WTC11 (cell line): ENCODE measurements around the gene PCSK2. TPM values are rescaled to one million over a fixed set of nuclear protein-coding genes. Genes with fewer than 3 reads are reported as not detected.

ENCODE experiments used
- ATAC-seq: fragments of 200-7000 bp; cut with Tn5 transposase; 2 replicates; pipeline ENCODE4 v1.10.0; 2021; ENCODE audit warnings: mild to moderate bottlenecking, moderate library complexity
- CTCF ChIA-PET: fragments of 300-600 bp; sonication (Branson Sonifier 250); formaldehyde crosslinking; loops from one replicate; lab custom pipeline; 2021; ENCODE audit warnings: antibody characterized with exemption; lab: Charles Lee
- POLR2A ChIA-PET: fragments of 350-600 bp; sonication (Branson Sonifier 250); formaldehyde crosslinking; loops from one replicate; lab custom pipeline; 2021; ENCODE audit warnings: antibody characterized with exemption; lab: Charles Lee
- DNase-seq: peaks from one replicate; pipeline ENCODE4 v3.0.0; 2021; ENCODE audit warnings: low spot score
- H3K27ac Mint-ChIP-seq: 2 replicates; pipeline ENCODE4 v1.8.0; 2021; ENCODE audit warnings: mixed read lengths
- H3K27me3 Mint-ChIP-seq: 2 replicates; pipeline ENCODE4 v1.8.0; 2021; ENCODE audit warnings: low read depth, mild to moderate bottlenecking, moderate library complexity, mixed read lengths
- H3K36me3 Mint-ChIP-seq: 2 replicates; pipeline ENCODE4 v1.8.0; 2021; ENCODE audit warnings: mixed read lengths
- H3K4me1 Mint-ChIP-seq: 2 replicates; pipeline ENCODE4 v1.8.0; 2022; ENCODE audit warnings: mixed read lengths
- H3K4me3 Mint-ChIP-seq: 2 replicates; pipeline ENCODE4 v1.8.0; 2021; ENCODE audit warnings: mild to moderate bottlenecking, moderate library complexity, mixed read lengths
- H3K9me3 Mint-ChIP-seq: 2 replicates; pipeline ENCODE4 v1.8.0; 2021; ENCODE audit warnings: mixed read lengths
- CBFB ChIP-seq: sonication (generic); formaldehyde crosslinking; IDR thresholded peaks from 2 replicates; pipeline ENCODE4 v1.8.1; 2022; ENCODE audit warnings: mild to moderate bottlenecking, low read depth, missing genetic modification reagents
- CREM ChIP-seq: sonication (generic); formaldehyde crosslinking; IDR thresholded peaks from 2 replicates; pipeline ENCODE4 v1.8.1; 2022; ENCODE audit warnings: mild to moderate bottlenecking, missing genetic modification reagents, moderate library complexity
- FOXJ3 ChIP-seq: sonication (generic); formaldehyde crosslinking; IDR thresholded peaks from 2 replicates; pipeline ENCODE4 v1.9.0; 2021; ENCODE audit warnings: missing genetic modification reagents, mild to moderate bottlenecking, borderline replicate concordance
- FOXP1 ChIP-seq: sonication (generic); formaldehyde crosslinking; IDR thresholded peaks from 2 replicates; pipeline ENCODE4 v1.8.0; 2022; ENCODE audit warnings: missing genetic modification reagents, mild to moderate bottlenecking, moderate library complexity, borderline replicate concordance
- GABPB1 ChIP-seq: sonication (generic); formaldehyde crosslinking; IDR thresholded peaks from 2 replicates; pipeline ENCODE4 v1.8.1; 2023; ENCODE audit warnings: mild to moderate bottlenecking, missing genetic modification reagents
- GRHL2 ChIP-seq: fragments of 250-450 bp; sonication (Bioruptor Pico); IDR thresholded peaks from 2 replicates; pipeline ENCODE4 v1.8.0; 2022; ENCODE audit warnings: mild to moderate bottlenecking, moderate library complexity; ENCODE audit not compliant: insufficient replicate concordance, severe bottlenecking
- KAT7 ChIP-seq: sonication (generic); formaldehyde crosslinking; IDR thresholded peaks from 2 replicates; pipeline ENCODE4 v1.8.1; 2023; ENCODE audit warnings: missing genetic modification reagents, mild to moderate bottlenecking, borderline replicate concordance
- MYBL2 ChIP-seq: sonication (generic); formaldehyde crosslinking; IDR thresholded peaks from 2 replicates; pipeline ENCODE4 v1.8.1; 2023; ENCODE audit warnings: mild to moderate bottlenecking, moderate library complexity, missing genetic modification reagents
- NR1H2 ChIP-seq: sonication (generic); formaldehyde crosslinking; IDR thresholded peaks from 2 replicates; pipeline ENCODE4 v1.9.0; 2021; ENCODE audit warnings: mild to moderate bottlenecking, moderate library complexity, missing genetic modification reagents
- NR2C2 ChIP-seq: sonication (generic); formaldehyde crosslinking; IDR thresholded peaks from 2 replicates; pipeline ENCODE4 v1.8.0; 2022; ENCODE audit warnings: mild to moderate bottlenecking, missing genetic modification reagents
- TCF7 ChIP-seq: sonication (generic); formaldehyde crosslinking; IDR thresholded peaks from 2 replicates; pipeline ENCODE4 v1.8.0; 2022; ENCODE audit warnings: mild to moderate bottlenecking, low read depth, missing genetic modification reagents, moderate library complexity
- TEAD1 ChIP-seq: sonication (generic); formaldehyde crosslinking; IDR thresholded peaks from 2 replicates; pipeline ENCODE4 v1.8.0; 2022; ENCODE audit warnings: mild to moderate bottlenecking, missing genetic modification reagents
- ZNF232 ChIP-seq: sonication (generic); formaldehyde crosslinking; IDR thresholded peaks from 2 replicates; pipeline ENCODE4 v1.8.0; 2022; ENCODE audit warnings: mild to moderate bottlenecking, missing genetic modification reagents
- ZNF317 ChIP-seq: sonication (generic); formaldehyde crosslinking; IDR thresholded peaks from 2 replicates; pipeline ENCODE4 v1.8.1; 2023; ENCODE audit warnings: low read depth, mild to moderate bottlenecking, moderate library complexity, missing genetic modification reagents, borderline replicate concordance
- ZNF671 ChIP-seq: fragments of 250-450 bp; sonication (Bioruptor Pico); IDR thresholded peaks from 2 replicates; pipeline ENCODE4 v1.8.0; 2021; ENCODE audit warnings: mild to moderate bottlenecking
- total RNA-seq: library from RNA; stranded (reverse); gene quantifications from 3 replicates; pipeline ENCODE4 v1.2.3, GENCODE V29; 2021
- TF ChIP-seq, protein P1 (sequence below): sonication (generic); formaldehyde crosslinking; IDR thresholded peaks from 2 replicates; pipeline ENCODE4 v1.8.1; 2023; ENCODE audit warnings: mild to moderate bottlenecking, missing genetic modification reagents, moderate library complexity
- TF ChIP-seq, protein P2 (sequence below): sonication (generic); formaldehyde crosslinking; IDR thresholded peaks from 2 replicates; pipeline ENCODE4 v1.8.0; 2022; ENCODE audit warnings: mild to moderate bottlenecking, missing genetic modification reagents
- TF ChIP-seq, protein P3 (sequence below): sonication (generic); formaldehyde crosslinking; IDR thresholded peaks from 2 replicates; pipeline ENCODE4 v1.8.1; 2023; ENCODE audit warnings: mild to moderate bottlenecking, missing genetic modification reagents, moderate library complexity
- TF ChIP-seq, protein P4 (sequence below): sonication (generic); formaldehyde crosslinking; IDR thresholded peaks from 2 replicates; pipeline ENCODE4 v1.8.0; 2022; ENCODE audit warnings: mild to moderate bottlenecking, missing genetic modification reagents
- TF ChIP-seq, protein P5 (sequence below): sonication (generic); formaldehyde crosslinking; IDR thresholded peaks from 2 replicates; pipeline ENCODE4 v1.8.0; 2022; ENCODE audit warnings: mild to moderate bottlenecking, missing genetic modification reagents
- TF ChIP-seq, protein P6 (sequence below): fragments of 200-600 bp; IDR thresholded peaks from 2 replicates; pipeline ENCODE4 v1.8.0; 2022; ENCODE audit warnings: antibody characterized with exemption
- TF ChIP-seq, protein P7 (sequence below): sonication (generic); formaldehyde crosslinking; IDR thresholded peaks from 2 replicates; pipeline ENCODE4 v1.8.0; 2022; ENCODE audit warnings: mild to moderate bottlenecking, missing genetic modification reagents
- TF ChIP-seq, protein P8 (sequence below): sonication (generic); formaldehyde crosslinking; conservative IDR thresholded peaks from 2 replicates; pipeline ENCODE4 v1.8.1; 2022; ENCODE audit warnings: mild to moderate bottlenecking, missing genetic modification reagents
- TF ChIP-seq, protein P9 (sequence below): sonication (generic); formaldehyde crosslinking; IDR thresholded peaks from 2 replicates; pipeline ENCODE4 v1.8.1; 2022; ENCODE audit warnings: low read depth, mild to moderate bottlenecking, moderate library complexity, missing genetic modification reagents, borderline replicate concordance
- TF ChIP-seq, protein P10 (sequence below): sonication (generic); formaldehyde crosslinking; IDR thresholded peaks from 2 replicates; pipeline ENCODE4 v1.8.1; 2022; ENCODE audit warnings: mild to moderate bottlenecking, missing genetic modification reagents, moderate library complexity, borderline replicate concordance

The PCSK2 gene
- total RNA-seq, 1 experiment from 2014 or later, result 0.74 TPM

DNA sequence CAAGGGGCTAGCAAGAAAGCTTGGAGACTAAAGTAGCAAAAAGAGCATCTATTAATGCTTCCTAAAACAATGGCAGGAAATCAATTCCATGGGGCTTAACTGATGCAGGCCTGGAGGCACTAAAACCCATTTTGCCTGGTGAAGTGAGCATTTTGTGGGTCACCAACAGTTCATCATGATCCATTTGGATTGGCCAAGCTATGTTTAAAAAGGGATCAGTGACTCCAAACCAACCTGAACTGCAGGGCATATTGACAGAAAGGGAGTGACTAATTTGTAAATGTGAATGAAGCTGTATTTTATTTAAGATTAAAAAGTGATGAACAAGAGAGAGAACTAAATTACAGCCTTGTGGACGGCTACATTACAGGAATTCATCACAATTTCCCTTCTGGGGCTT, 132.0 kb downstream of the PCSK2 start:
- POLR2A ChIA-PET, result no interaction called here
- no peaks in the 10 kb centered on the region for H3K27me3 Mint-ChIP-seq
- TF ChIP-seq, protein P1, sequence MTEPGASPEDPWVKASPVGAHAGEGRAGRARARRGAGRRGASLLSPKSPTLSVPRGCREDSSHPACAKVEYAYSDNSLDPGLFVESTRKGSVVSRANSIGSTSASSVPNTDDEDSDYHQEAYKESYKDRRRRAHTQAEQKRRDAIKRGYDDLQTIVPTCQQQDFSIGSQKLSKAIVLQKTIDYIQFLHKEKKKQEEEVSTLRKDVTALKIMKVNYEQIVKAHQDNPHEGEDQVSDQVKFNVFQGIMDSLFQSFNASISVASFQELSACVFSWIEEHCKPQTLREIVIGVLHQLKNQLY (CRISPR knock-in tag), result no peak
- TF ChIP-seq, protein P2, sequence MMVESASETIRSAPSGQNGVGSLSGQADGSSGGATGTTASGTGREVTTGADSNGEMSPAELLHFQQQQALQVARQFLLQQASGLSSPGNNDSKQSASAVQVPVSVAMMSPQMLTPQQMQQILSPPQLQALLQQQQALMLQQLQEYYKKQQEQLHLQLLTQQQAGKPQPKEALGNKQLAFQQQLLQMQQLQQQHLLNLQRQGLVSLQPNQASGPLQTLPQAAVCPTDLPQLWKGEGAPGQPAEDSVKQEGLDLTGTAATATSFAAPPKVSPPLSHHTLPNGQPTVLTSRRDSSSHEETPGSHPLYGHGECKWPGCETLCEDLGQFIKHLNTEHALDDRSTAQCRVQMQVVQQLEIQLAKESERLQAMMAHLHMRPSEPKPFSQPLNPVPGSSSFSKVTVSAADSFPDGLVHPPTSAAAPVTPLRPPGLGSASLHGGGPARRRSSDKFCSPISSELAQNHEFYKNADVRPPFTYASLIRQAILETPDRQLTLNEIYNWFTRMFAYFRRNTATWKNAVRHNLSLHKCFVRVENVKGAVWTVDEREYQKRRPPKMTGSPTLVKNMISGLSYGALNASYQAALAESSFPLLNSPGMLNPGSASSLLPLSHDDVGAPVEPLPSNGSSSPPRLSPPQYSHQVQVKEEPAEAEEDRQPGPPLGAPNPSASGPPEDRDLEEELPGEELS (CRISPR knock-in tag), result no peak
- TF ChIP-seq TEAD1 (CRISPR knock-in tag), result no peak
- TF ChIP-seq, protein P3, sequence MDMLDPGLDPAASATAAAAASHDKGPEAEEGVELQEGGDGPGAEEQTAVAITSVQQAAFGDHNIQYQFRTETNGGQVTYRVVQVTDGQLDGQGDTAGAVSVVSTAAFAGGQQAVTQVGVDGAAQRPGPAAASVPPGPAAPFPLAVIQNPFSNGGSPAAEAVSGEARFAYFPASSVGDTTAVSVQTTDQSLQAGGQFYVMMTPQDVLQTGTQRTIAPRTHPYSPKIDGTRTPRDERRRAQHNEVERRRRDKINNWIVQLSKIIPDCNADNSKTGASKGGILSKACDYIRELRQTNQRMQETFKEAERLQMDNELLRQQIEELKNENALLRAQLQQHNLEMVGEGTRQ (CRISPR knock-in tag), result no peak
- TF ChIP-seq ZNF232 (CRISPR knock-in tag), result no peak
- TF ChIP-seq, protein P4, sequence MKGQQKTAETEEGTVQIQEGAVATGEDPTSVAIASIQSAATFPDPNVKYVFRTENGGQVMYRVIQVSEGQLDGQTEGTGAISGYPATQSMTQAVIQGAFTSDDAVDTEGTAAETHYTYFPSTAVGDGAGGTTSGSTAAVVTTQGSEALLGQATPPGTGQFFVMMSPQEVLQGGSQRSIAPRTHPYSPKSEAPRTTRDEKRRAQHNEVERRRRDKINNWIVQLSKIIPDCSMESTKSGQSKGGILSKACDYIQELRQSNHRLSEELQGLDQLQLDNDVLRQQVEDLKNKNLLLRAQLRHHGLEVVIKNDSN (CRISPR knock-in tag), result no peak
- TF ChIP-seq, protein P5, sequence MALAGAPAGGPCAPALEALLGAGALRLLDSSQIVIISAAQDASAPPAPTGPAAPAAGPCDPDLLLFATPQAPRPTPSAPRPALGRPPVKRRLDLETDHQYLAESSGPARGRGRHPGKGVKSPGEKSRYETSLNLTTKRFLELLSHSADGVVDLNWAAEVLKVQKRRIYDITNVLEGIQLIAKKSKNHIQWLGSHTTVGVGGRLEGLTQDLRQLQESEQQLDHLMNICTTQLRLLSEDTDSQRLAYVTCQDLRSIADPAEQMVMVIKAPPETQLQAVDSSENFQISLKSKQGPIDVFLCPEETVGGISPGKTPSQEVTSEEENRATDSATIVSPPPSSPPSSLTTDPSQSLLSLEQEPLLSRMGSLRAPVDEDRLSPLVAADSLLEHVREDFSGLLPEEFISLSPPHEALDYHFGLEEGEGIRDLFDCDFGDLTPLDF (CRISPR knock-in tag), result no peak
- TF ChIP-seq, protein P6, sequence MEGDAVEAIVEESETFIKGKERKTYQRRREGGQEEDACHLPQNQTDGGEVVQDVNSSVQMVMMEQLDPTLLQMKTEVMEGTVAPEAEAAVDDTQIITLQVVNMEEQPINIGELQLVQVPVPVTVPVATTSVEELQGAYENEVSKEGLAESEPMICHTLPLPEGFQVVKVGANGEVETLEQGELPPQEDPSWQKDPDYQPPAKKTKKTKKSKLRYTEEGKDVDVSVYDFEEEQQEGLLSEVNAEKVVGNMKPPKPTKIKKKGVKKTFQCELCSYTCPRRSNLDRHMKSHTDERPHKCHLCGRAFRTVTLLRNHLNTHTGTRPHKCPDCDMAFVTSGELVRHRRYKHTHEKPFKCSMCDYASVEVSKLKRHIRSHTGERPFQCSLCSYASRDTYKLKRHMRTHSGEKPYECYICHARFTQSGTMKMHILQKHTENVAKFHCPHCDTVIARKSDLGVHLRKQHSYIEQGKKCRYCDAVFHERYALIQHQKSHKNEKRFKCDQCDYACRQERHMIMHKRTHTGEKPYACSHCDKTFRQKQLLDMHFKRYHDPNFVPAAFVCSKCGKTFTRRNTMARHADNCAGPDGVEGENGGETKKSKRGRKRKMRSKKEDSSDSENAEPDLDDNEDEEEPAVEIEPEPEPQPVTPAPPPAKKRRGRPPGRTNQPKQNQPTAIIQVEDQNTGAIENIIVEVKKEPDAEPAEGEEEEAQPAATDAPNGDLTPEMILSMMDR, result no peak
- TF ChIP-seq KAT7 (CRISPR knock-in tag), result no peak
- no peak for TF ChIP-seq ZNF671
- TF ChIP-seq FOXJ3 (CRISPR knock-in tag), result no peak
- no peak for TF ChIP-seq NR2C2
- TF ChIP-seq TCF7 (CRISPR knock-in tag), result no peak
- TF ChIP-seq CREM (CRISPR knock-in tag), result no peak
- TF ChIP-seq GABPB1 (CRISPR knock-in tag), result no peak
- no peak for TF ChIP-seq NR1H2 (CRISPR knock-in tag)
- TF ChIP-seq FOXP1 (CRISPR knock-in tag), result no peak
- TF ChIP-seq ZNF317 (CRISPR knock-in tag), result no peak
- TF ChIP-seq, protein P7, sequence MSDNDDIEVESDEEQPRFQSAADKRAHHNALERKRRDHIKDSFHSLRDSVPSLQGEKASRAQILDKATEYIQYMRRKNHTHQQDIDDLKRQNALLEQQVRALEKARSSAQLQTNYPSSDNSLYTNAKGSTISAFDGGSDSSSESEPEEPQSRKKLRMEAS (CRISPR knock-in tag), result no peak
- no peak overlapping the region for H3K4me3 Mint-ChIP-seq
- no peaks in the 10 kb centered on the region for H3K4me1 Mint-ChIP-seq
- ATAC-seq, result no peak
- H3K9me3 Mint-ChIP-seq, result no peaks in the 10 kb centered on the region
- H3K36me3 Mint-ChIP-seq, result no peaks in the 10 kb centered on the region
- H3K27ac Mint-ChIP-seq, result no peak overlapping the region
- CTCF ChIA-PET, result no interaction called here
- no peak for DNase-seq

DNA sequence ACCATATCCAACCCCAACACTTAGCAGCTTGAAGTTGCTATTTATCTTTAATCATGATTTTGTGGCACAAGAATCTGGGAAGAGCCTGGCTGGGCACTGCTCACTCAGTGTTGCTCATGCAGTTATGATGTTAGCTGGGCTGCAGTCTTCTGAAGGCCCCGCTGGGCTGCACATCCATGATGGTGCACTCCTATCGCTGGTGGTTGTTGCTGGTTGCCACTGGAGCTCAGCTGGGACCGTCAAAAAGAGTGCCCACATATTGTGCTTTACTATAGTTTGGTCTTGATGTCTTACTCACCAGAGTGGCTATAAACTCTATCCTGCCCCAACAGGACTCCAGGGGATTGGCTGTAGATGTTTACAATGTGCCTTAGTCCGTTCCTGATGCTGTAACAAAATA, 137.8 kb downstream of the PCSK2 start:
- Mint-ChIP-seq H3K36me3 (no peaks in the 10 kb centered on the region), H3K9me3 (no peaks in the 10 kb centered on the region), H3K27me3 (no peaks in the 10 kb centered on the region), H3K27ac (no peak overlapping the region), H3K4me1 (no peaks in the 10 kb centered on the region), H3K4me3 (no peak overlapping the region)
- TF ChIP-seq CBFB (no peak), MYBL2 (CRISPR knock-in tag) (no peak), TEAD1 (CRISPR knock-in tag) (no peak), GRHL2 (no peak)
- TF ChIP-seq, protein P8, sequence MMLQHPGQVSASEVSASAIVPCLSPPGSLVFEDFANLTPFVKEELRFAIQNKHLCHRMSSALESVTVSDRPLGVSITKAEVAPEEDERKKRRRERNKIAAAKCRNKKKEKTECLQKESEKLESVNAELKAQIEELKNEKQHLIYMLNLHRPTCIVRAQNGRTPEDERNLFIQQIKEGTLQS (CRISPR knock-in tag), result no peak
- TF ChIP-seq, protein P9, sequence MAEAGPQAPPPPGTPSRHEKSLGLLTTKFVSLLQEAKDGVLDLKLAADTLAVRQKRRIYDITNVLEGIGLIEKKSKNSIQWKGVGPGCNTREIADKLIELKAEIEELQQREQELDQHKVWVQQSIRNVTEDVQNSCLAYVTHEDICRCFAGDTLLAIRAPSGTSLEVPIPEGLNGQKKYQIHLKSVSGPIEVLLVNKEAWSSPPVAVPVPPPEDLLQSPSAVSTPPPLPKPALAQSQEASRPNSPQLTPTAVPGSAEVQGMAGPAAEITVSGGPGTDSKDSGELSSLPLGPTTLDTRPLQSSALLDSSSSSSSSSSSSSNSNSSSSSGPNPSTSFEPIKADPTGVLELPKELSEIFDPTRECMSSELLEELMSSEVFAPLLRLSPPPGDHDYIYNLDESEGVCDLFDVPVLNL (CRISPR knock-in tag), result no peak
- TF ChIP-seq, protein P10, sequence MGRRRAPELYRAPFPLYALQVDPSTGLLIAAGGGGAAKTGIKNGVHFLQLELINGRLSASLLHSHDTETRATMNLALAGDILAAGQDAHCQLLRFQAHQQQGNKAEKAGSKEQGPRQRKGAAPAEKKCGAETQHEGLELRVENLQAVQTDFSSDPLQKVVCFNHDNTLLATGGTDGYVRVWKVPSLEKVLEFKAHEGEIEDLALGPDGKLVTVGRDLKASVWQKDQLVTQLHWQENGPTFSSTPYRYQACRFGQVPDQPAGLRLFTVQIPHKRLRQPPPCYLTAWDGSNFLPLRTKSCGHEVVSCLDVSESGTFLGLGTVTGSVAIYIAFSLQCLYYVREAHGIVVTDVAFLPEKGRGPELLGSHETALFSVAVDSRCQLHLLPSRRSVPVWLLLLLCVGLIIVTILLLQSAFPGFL, result no peak
- TF ChIP-seq, protein P4 (CRISPR knock-in tag), result no peak
- DNase-seq, result no peak
- ChIA-PET POLR2A (no interaction called here), CTCF (no interaction called here)
- no peak for ATAC-seq
